Measurements from ENCODE around the gene ARFGEF3.

Gene ARFGEF3

GRCh38 chr6:138310294-138310693 lies 148.6 kb downstream of the ARFGEF3 start:
- H3K9me3 Mint-ChIP-seq, result no peaks in the 10 kb centered on the region
- ATAC-seq, result no peak
- no peak overlapping the region for H3K4me3 Mint-ChIP-seq
- no peak for DNase-seq
- H3K4me1 Mint-ChIP-seq, result no peaks in the 10 kb centered on the region
- peaks cover 4% of the 10 kb centered on the region for H3K27me3 Mint-ChIP-seq
- no peak overlapping the region for H3K27ac Mint-ChIP-seq

- H3K27me3 Mint-ChIP-seq, result peaks cover 8% of the 10 kb centered on the region
- ATAC-seq (no peak), DNase-seq (no peak)
- no peaks in the 10 kb centered on the region for H3K4me1 Mint-ChIP-seq
- H3K27ac Mint-ChIP-seq, result no peak overlapping the region
- no peak overlapping the region for H3K4me3 Mint-ChIP-seq
- H3K9me3 Mint-ChIP-seq, result no peaks in the 10 kb centered on the region
Observed at GRCh38 chr6:138310821-138311220, 149.1 kb downstream of the ARFGEF3 start.

GRCh38 chr6:138311268-138311667 lies 149.5 kb downstream of the ARFGEF3 start:
- H3K9me3 Mint-ChIP-seq, result no peaks in the 10 kb centered on the region
- ATAC-seq (no peak), DNase-seq (no peak)
- H3K4me3 Mint-ChIP-seq, result no peak overlapping the region
- H3K27ac Mint-ChIP-seq, result no peak overlapping the region
- H3K4me1 Mint-ChIP-seq, result no peaks in the 10 kb centered on the region
- H3K27me3 Mint-ChIP-seq, result peaks cover 8% of the 10 kb centered on the region

GRCh38 chr6:138318741-138319375 lies 157.1 kb downstream of the ARFGEF3 start:
- no peak overlapping the region for H3K4me3 Mint-ChIP-seq
- DNase-seq (no peak), ATAC-seq (no peak)
- H3K27me3 Mint-ChIP-seq, result peaks cover 25% of the 10 kb centered on the region
- H3K9me3 Mint-ChIP-seq, result peaks cover 8 to 9% of the 10 kb centered on the region in 2 donors
- H3K27ac Mint-ChIP-seq, result no peak overlapping the region
- H3K4me1 Mint-ChIP-seq, result no peaks in the 10 kb centered on the region

GRCh38 chr6:138321934-138322333 lies 160.2 kb downstream of the ARFGEF3 start:
- no peak for ATAC-seq
- H3K4me1 Mint-ChIP-seq, result no peaks in the 10 kb centered on the region
- H3K9me3 Mint-ChIP-seq, result peaks cover 8 to 9% of the 10 kb centered on the region in 2 donors
- DNase-seq, result no peak
- no peak overlapping the region for H3K27ac Mint-ChIP-seq
- peaks cover 17% of the 10 kb centered on the region for H3K27me3 Mint-ChIP-seq
- no peak overlapping the region for H3K4me3 Mint-ChIP-seq

GRCh38 chr6:138323821-138324220 lies 162.1 kb downstream of the ARFGEF3 start:
- Mint-ChIP-seq H3K9me3 (peaks cover 8 to 9% of the 10 kb centered on the region in 2 donors), H3K27ac (no peak overlapping the region), H3K4me3 (no peak overlapping the region), H3K4me1 (no peaks in the 10 kb centered on the region), H3K27me3 (peaks cover 17% of the 10 kb centered on the region)
- DNase-seq (no peak), ATAC-seq (no peak)

GRCh38 chr6:138328210-138328609 lies 166.5 kb downstream of the ARFGEF3 start:
- peaks cover 8% of the 10 kb centered on the region for H3K27me3 Mint-ChIP-seq
- no peak overlapping the region for H3K4me3 Mint-ChIP-seq
- H3K4me1 Mint-ChIP-seq, result no peaks in the 10 kb centered on the region
- ATAC-seq, result peak; percentile 68
- no peak for DNase-seq
- H3K9me3 Mint-ChIP-seq, result no peaks in the 10 kb centered on the region
- no peak overlapping the region for H3K27ac Mint-ChIP-seq

GRCh38 chr6:138330763-138331162 lies 169.0 kb downstream of the ARFGEF3 start:
- H3K27me3 Mint-ChIP-seq, result peaks cover 16% of the 10 kb centered on the region
- H3K4me3 Mint-ChIP-seq, result no peak overlapping the region
- no peaks in the 10 kb centered on the region for H3K4me1 Mint-ChIP-seq
- DNase-seq, result no peak
- no peaks in the 10 kb centered on the region for H3K9me3 Mint-ChIP-seq
- ATAC-seq, result no peak
- no peak overlapping the region for H3K27ac Mint-ChIP-seq

- no peak overlapping the region for H3K27ac Mint-ChIP-seq
- no peaks in the 10 kb centered on the region for H3K4me1 Mint-ChIP-seq
- no peak overlapping the region for H3K4me3 Mint-ChIP-seq
- H3K27me3 Mint-ChIP-seq, result peaks cover 16% of the 10 kb centered on the region
- H3K9me3 Mint-ChIP-seq, result no peaks in the 10 kb centered on the region
- no peak for ATAC-seq
- DNase-seq, result no peak
Observed at GRCh38 chr6:138331444-138331843, 169.7 kb downstream of the ARFGEF3 start.

GRCh38 chr6:138331984-138332383 lies 170.2 kb downstream of the ARFGEF3 start:
- Mint-ChIP-seq H3K4me1 (no peaks in the 10 kb centered on the region), H3K27ac (no peak overlapping the region), H3K27me3 (peaks cover 16% of the 10 kb centered on the region), H3K9me3 (no peaks in the 10 kb centered on the region), H3K4me3 (no peak overlapping the region)
- DNase-seq, result no peak
- no peak for ATAC-seq

- H3K27me3 Mint-ChIP-seq, result peaks cover 19% of the 10 kb centered on the region
- H3K27ac Mint-ChIP-seq, result no peak overlapping the region
- no peaks in the 10 kb centered on the region for H3K4me1 Mint-ChIP-seq
- no peak for ATAC-seq
- H3K9me3 Mint-ChIP-seq, result no peaks in the 10 kb centered on the region
- DNase-seq, result no peak
- H3K4me3 Mint-ChIP-seq, result no peak overlapping the region
Observed at GRCh38 chr6:138334000-138334399, 172.3 kb downstream of the ARFGEF3 start.

- Mint-ChIP-seq H3K4me1 (no peaks in the 10 kb centered on the region), H3K27ac (no peak overlapping the region), H3K4me3 (no peak overlapping the region), H3K9me3 (no peaks in the 10 kb centered on the region), H3K27me3 (peaks cover 15% of the 10 kb centered on the region)
- ATAC-seq (no peak), DNase-seq (no peak)
Observed at GRCh38 chr6:138334963-138335362, 173.2 kb downstream of the ARFGEF3 start.

GRCh38 chr6:138336221-138336620 lies 174.5 kb downstream of the ARFGEF3 start:
- Mint-ChIP-seq H3K27me3 (peaks cover 14% of the 10 kb centered on the region), H3K9me3 (no peaks in the 10 kb centered on the region), H3K4me3 (no peak overlapping the region), H3K27ac (no peak overlapping the region), H3K4me1 (no peaks in the 10 kb centered on the region)
- DNase-seq (no peak), ATAC-seq (no peak)

GRCh38 chr6:138337076-138337475 lies 175.3 kb downstream of the ARFGEF3 start:
- DNase-seq, result no peak
- H3K4me3 Mint-ChIP-seq, result no peak overlapping the region
- no peak for ATAC-seq

GRCh38 chr6:138339024-138339423 lies 177.3 kb downstream of the ARFGEF3 start:
- H3K9me3 Mint-ChIP-seq, result no peaks in the 10 kb centered on the region
- no peak overlapping the region for H3K4me3 Mint-ChIP-seq
- H3K4me1 Mint-ChIP-seq, result no peaks in the 10 kb centered on the region
- H3K27me3 Mint-ChIP-seq, result peaks cover 12% of the 10 kb centered on the region
- no peak for ATAC-seq
- DNase-seq, result no peak
- no peak overlapping the region for H3K27ac Mint-ChIP-seq

More at GRCh38 chr6:138337076-138337475, 175.3 kb downstream of the ARFGEF3 start:
- Mint-ChIP-seq H3K27ac (no peak overlapping the region), H3K27me3 (peaks cover 14% of the 10 kb centered on the region), H3K9me3 (no peaks in the 10 kb centered on the region), H3K4me1 (no peaks in the 10 kb centered on the region)

GRCh38 chr6:138341176-138341575 lies 179.4 kb downstream of the ARFGEF3 start:
- ATAC-seq (no peak), DNase-seq (no peak)
- H3K27ac Mint-ChIP-seq, result no peak overlapping the region
- H3K4me3 Mint-ChIP-seq, result no peak overlapping the region
- H3K27me3 Mint-ChIP-seq, result peaks cover 6% of the 10 kb centered on the region
- H3K4me1 Mint-ChIP-seq, result no peaks in the 10 kb centered on the region
- no peaks in the 10 kb centered on the region for H3K9me3 Mint-ChIP-seq

GRCh38 chr6:138343112-138343511 lies 181.4 kb downstream of the ARFGEF3 start:
- Mint-ChIP-seq H3K9me3 (no peaks in the 10 kb centered on the region), H3K4me1 (no peaks in the 10 kb centered on the region), H3K27ac (no peak overlapping the region), H3K4me3 (no peak overlapping the region), H3K27me3 (peaks cover 12% of the 10 kb centered on the region)
- ATAC-seq (no peak), DNase-seq (no peak)
